ENCODE data around the gene DUSP11. TPM values are rescaled to one million over a fixed set of nuclear protein-coding genes. Genes with fewer than 3 reads are reported as not detected.
A peak's percentile ranks its signal among the peaks of the same experiment; 100 is the strongest.

DUSP11 gene
- total RNA-seq, 1 experiment from 2014 or later, result 22.9 TPM

GRCh38 chr2:73776869-73777519, 2.9 kb downstream of the DUSP11 start:
- Histone ChIP-seq H3K9ac (ENCODE audit: low read length) (no peak overlapping the region), H3K36me3 (ENCODE audit: control insufficient read depth in 1 of 2, insufficient read depth in 2 of 2, low read length in 2 of 2) (peaks cover 31 to 39% of the 10 kb centered on the region in 2 experiments), H3K4me2 (ENCODE audit: low read length) (no peak overlapping the region), H3K27ac (ENCODE audit: low read depth, low read length) (peak overlapping the region; percentile 5; the same call in 1 of the 2 replicates), H3K79me2 (ENCODE audit: insufficient read depth, low read length) (peaks cover 47% of the 10 kb centered on the region), H3K4me3 (replicated peaks in 1 of 2; ENCODE audit: low read depth in 1 of 2, low read length in 2 of 2) (no peak overlapping the region), H3K4me1 (ENCODE audit: control insufficient read depth in 1 of 2, insufficient read depth in 2 of 2, low read length in 2 of 2) (peaks cover 4 to 20% of the 10 kb centered on the region in 2 experiments; a peak in 3 of 4 replicates), H3K9me3 (ENCODE audit: control insufficient read depth in 1 of 2, insufficient read depth in 1 of 2, low read depth in 1 of 2, low read length in 2 of 2) (no peaks in the 10 kb centered on the region), H2AFZ (ENCODE audit: low read depth, low read length, poor library complexity, severe bottlenecking) (no peak overlapping the region), H4K20me1 (ENCODE audit: insufficient read depth) (no peaks in the 10 kb centered on the region), H3K27me3 (ENCODE audit: insufficient read depth, low read length) (no peaks in the 10 kb centered on the region), H3K9me2 (ENCODE audit: insufficient read depth) (no peaks in the 10 kb centered on the region)
- BruUV-seq (replicated peaks), result no TSS peak
- intact Hi-C loops (cut with micrococcal nuclease), result no loop called here
- ChIA-PET RAD21 (ENCODE audit: low non-redundant PET in 1 of 2, low total read pairs in 2 of 2, uncharacterized antibody in 2 of 2, unreplicated experiment in 2 of 2) (no interaction called here), POLR2A (no interaction called here), CTCF (no interaction called here)
- TF ChIP-seq EGR1 (IDR thresholded peaks at IDR 0.05; ENCODE audit: low read depth), result no peak
- TF ChIP-seq FOSL1 (IDR thresholded peaks at IDR 0.05; ENCODE audit: low read depth), result no peak
- TF ChIP-seq ZFX (IDR thresholded peaks at IDR 0.05), result no peak
- TF ChIP-seq ELF1 (IDR thresholded peaks at IDR 0.05; ENCODE audit: borderline replicate concordance, low read depth), result no peak
- no peak for TF ChIP-seq MAX (IDR thresholded peaks at IDR 0.05)
- TF ChIP-seq CEBPB (IDR thresholded peaks at IDR 0.05; ENCODE audit: low read depth), result no peak
- TF ChIP-seq REST (IDR thresholded peaks at IDR 0.05; ENCODE audit: low read depth), result no peak
- no peak for TF ChIP-seq SIN3A (IDR thresholded peaks at IDR 0.05; ENCODE audit: low read depth)
- TF ChIP-seq ZNF274 (IDR thresholded peaks at IDR 0.05; ENCODE audit: low read depth, low read length), result no peak
- TF ChIP-seq TCF7L2 (IDR thresholded peaks at IDR 0.05; ENCODE audit: borderline replicate concordance, extremely low read depth, insufficient read depth, insufficient read length), result no peak
- no peak for TF ChIP-seq RAD21 (IDR thresholded peaks at IDR 0.05; ENCODE audit: low read depth)
- no peak for ATAC-seq
- no peak for DNase-seq (ENCODE audit: low read depth, low spot score)

Measured in HCT116 (cell line).